ENCODE results near the gene CDIPT. TPM values are rescaled to one million over a fixed set of nuclear protein-coding genes. Genes with fewer than 3 reads are reported as not detected.
"Not testable (repeated sequence)": the region's sequence is repeated elsewhere in the genome, so short reads cannot be mapped to it uniquely, and the experiment has no call there.

Gene CDIPT
- total RNA-seq, 4 donors from 2014 or later = 68.7 to 112 (median 96.7) TPM

GRCh38 chr16:29894352-29894751 lies 31.3 kb upstream of the CDIPT start:
- Histone ChIP-seq H3K4me3 (no peak overlapping the region), H3K36me3 (no peaks in the 10 kb centered on the region), H3K9me3 (no peaks in the 10 kb centered on the region), H3K4me1 (peaks cover 5% of the 10 kb centered on the region), H3K27me3 (peaks cover 25% of the 10 kb centered on the region), H3K27ac (no peak overlapping the region)
- WGBS = 65% methylated on average over 4 of the region's 4 CpGs
- no peak for DNase-seq (ENCODE audit: low spot score in 2 of 2)
- TF ChIP-seq EP300 (IDR thresholded peaks at IDR 0.05) = no peak
- TF ChIP-seq POLR2A (IDR thresholded peaks at IDR 0.05) = no peak
- TF ChIP-seq CTCF (IDR thresholded peaks at IDR 0.05) = no peak

- no peak overlapping the region for H3K4me3 ChIP-seq
- H3K27me3 ChIP-seq = peaks cover 20% of the 10 kb centered on the region
- H3K9me3 ChIP-seq = no peaks in the 10 kb centered on the region
- WGBS = 91% methylated on average over 3 of the region's 3 CpGs
- no peaks in the 10 kb centered on the region for H3K4me1 ChIP-seq
- TF ChIP-seq POLR2AphosphoS5 (IDR thresholded peaks at IDR 0.05) = no peak
- TF ChIP-seq CTCF (IDR thresholded peaks at IDR 0.05) = no peak
- TF ChIP-seq POLR2A (IDR thresholded peaks at IDR 0.05) = no peak
- no peak for TF ChIP-seq EP300 (IDR thresholded peaks at IDR 0.05)
- no peak overlapping the region for H3K27ac ChIP-seq
- no peak for DNase-seq (ENCODE audit: low spot score in 2 of 2)
- no peaks in the 10 kb centered on the region for H3K36me3 ChIP-seq
These were observed 30.5 kb upstream of the CDIPT start for GRCh38 chr16:29893553-29893952.

GRCh38 chr16:29892458-29892813 lies 29.4 kb upstream of the CDIPT start:
- DNase-seq (ENCODE audit: low spot score in 2 of 2) = no peak
- no peak overlapping the region for H3K27ac ChIP-seq
- WGBS = 95% methylated on average over 6 of the region's 6 CpGs
- no peaks in the 10 kb centered on the region for H3K4me1 ChIP-seq
- H3K4me3 ChIP-seq = no peak overlapping the region
- H3K9me3 ChIP-seq = no peaks in the 10 kb centered on the region
- no peaks in the 10 kb centered on the region for H3K36me3 ChIP-seq
- peaks cover 8% of the 10 kb centered on the region for H3K27me3 ChIP-seq
- TF ChIP-seq EP300 (IDR thresholded peaks at IDR 0.05) (no peak), POLR2A (IDR thresholded peaks at IDR 0.05) (no peak), CTCF (IDR thresholded peaks at IDR 0.05) (no peak), POLR2AphosphoS5 (IDR thresholded peaks at IDR 0.05) (no peak)

- H3K4me3 ChIP-seq = no peak overlapping the region
- no peak for DNase-seq (ENCODE audit: low spot score in 2 of 2)
- no peaks in the 10 kb centered on the region for H3K4me1 ChIP-seq
- WGBS = 65% methylated on average over 10 of the region's 10 CpGs
- no peak overlapping the region for H3K27ac ChIP-seq
- peaks cover 2% of the 10 kb centered on the region for H3K27me3 ChIP-seq
- TF ChIP-seq POLR2AphosphoS5 (IDR thresholded peaks at IDR 0.05) (no peak), POLR2A (IDR thresholded peaks at IDR 0.05) (no peak), EP300 (IDR thresholded peaks at IDR 0.05) (no peak), CTCF (IDR thresholded peaks at IDR 0.05) (no peak)
- H3K36me3 ChIP-seq = no peaks in the 10 kb centered on the region
- H3K9me3 ChIP-seq = no peaks in the 10 kb centered on the region
These were observed 28.8 kb upstream of the CDIPT start for GRCh38 chr16:29891525-29892457.

- 93% methylated on average over 3 of the region's 3 CpGs for WGBS
- H3K4me1 ChIP-seq; H3K27ac ChIP-seq; DNase-seq (ENCODE audit: low spot score in 2 of 2); H3K4me3 ChIP-seq; H3K9me3 ChIP-seq; H3K36me3 ChIP-seq; H3K27me3 ChIP-seq: not testable (repeated sequence)
These were observed 26.3 kb upstream of the CDIPT start for GRCh38 chr16:29889372-29889771.
